ENCODE data around the gene GRIK2.

GRCh38 chr6:101655109-101655508 lies 261.6 kb downstream of the GRIK2 start:
- TF ChIP-seq, protein P1, sequence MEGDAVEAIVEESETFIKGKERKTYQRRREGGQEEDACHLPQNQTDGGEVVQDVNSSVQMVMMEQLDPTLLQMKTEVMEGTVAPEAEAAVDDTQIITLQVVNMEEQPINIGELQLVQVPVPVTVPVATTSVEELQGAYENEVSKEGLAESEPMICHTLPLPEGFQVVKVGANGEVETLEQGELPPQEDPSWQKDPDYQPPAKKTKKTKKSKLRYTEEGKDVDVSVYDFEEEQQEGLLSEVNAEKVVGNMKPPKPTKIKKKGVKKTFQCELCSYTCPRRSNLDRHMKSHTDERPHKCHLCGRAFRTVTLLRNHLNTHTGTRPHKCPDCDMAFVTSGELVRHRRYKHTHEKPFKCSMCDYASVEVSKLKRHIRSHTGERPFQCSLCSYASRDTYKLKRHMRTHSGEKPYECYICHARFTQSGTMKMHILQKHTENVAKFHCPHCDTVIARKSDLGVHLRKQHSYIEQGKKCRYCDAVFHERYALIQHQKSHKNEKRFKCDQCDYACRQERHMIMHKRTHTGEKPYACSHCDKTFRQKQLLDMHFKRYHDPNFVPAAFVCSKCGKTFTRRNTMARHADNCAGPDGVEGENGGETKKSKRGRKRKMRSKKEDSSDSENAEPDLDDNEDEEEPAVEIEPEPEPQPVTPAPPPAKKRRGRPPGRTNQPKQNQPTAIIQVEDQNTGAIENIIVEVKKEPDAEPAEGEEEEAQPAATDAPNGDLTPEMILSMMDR (IDR thresholded peaks at IDR 0.05) = no peak
- TF ChIP-seq POLR2AphosphoS5 (IDR thresholded peaks at IDR 0.05) = no peak
- TF ChIP-seq POLR2A (IDR thresholded peaks at IDR 0.05) = no peak

Measured in suprapubic skin (tissue), 4 donors.